Measurements from ENCODE around the gene VMAC.

- TF ChIP-seq CTCF (IDR thresholded peaks at IDR 0.05) (no peak), POLR2AphosphoS5 (IDR thresholded peaks at IDR 0.05) (no peak)
These were observed 46.7 kb downstream of the VMAC start for GRCh38 chr19:5951338-5951861.
